Liver (tissue), 3 donors: ENCODE data around the gene FOXR1.

Source experiments
- ATF3 ChIP-seq: IDR thresholded peaks from 2 replicates; pipeline ENCODE4 v1.6.1; 2016; ENCODE audit warnings: antibody characterized with exemption
- CTCF ChIP-seq: fragments of 150-350 bp; IDR thresholded peaks from 2 replicates; pipeline ENCODE4 v1.5.1; 2017; ENCODE audit warnings: improper control_type of control experiment, low read depth, low read length; ENCODE audit not compliant: missing input control
- EGR1 ChIP-seq, 2 donors: IDR thresholded peaks; 2 replicates each; pipeline ENCODE4 v1.6.1; 2016 to 2018; ENCODE audit warnings: antibody characterized with exemption in 2 of 2, low read depth in 2 of 2
- YY1 ChIP-seq: IDR thresholded peaks from 2 replicates; pipeline ENCODE4 v1.6.1; 2016; ENCODE audit warnings: antibody characterized with exemption, mild to moderate bottlenecking
- donor health status: healthy.
- donor health status: healthy.

GRCh38 chr11:119019996-119020395 lies 48.4 kb downstream of the FOXR1 start:
- TF ChIP-seq CTCF (no peak), YY1 (no peak), EGR1 (IDR thresholded peaks at IDR 0.05; ENCODE audit: low read depth in 2 of 2) (no peak), ATF3 (no peak)
